ENCODE measurements around the gene COL19A1.

Gene COL19A1

GRCh38 chr6:69866351-69866769 lies at the start of gene COL19A1:
Gene COL19A1, plus strand, starts transcription at chr6:69866556. Its CDS starts 13,012 bp downstream, at chr6:69879568.
- TF ChIP-seq CTCF (IDR thresholded peaks at IDR 0.05; ENCODE audit: borderline replicate concordance, control extremely low read depth, extremely low read depth, insufficient read depth, missing control alignments) = no peak
- in situ Hi-C loops (cut with MboI; ENCODE audit: low sequenced_read_pairs, unreplicated experiment) = no loop called here
- peak; percentile 43 for DNase-seq (ENCODE audit: low spot score)

GRCh38 chr6:69816569-69816968 lies 49.8 kb upstream of the COL19A1 start:
- TF ChIP-seq CTCF (IDR thresholded peaks at IDR 0.05; ENCODE audit: borderline replicate concordance, control extremely low read depth, extremely low read depth, insufficient read depth, missing control alignments) = no peak
- in situ Hi-C loops (cut with MboI; ENCODE audit: low sequenced_read_pairs, unreplicated experiment) = no loop called here
- no peak for DNase-seq (ENCODE audit: low spot score)

- in situ Hi-C loops (cut with MboI; ENCODE audit: low sequenced_read_pairs, unreplicated experiment) = no loop called here
- DNase-seq (ENCODE audit: low spot score) = no peak
- no peak for TF ChIP-seq CTCF (IDR thresholded peaks at IDR 0.05; ENCODE audit: borderline replicate concordance, control extremely low read depth, extremely low read depth, insufficient read depth, missing control alignments)
Measured at GRCh38 chr6:69817358-69817757, 49.0 kb upstream of the COL19A1 start.

- TF ChIP-seq CTCF (IDR thresholded peaks at IDR 0.05; ENCODE audit: borderline replicate concordance, control extremely low read depth, extremely low read depth, insufficient read depth, missing control alignments) = no peak
- no peak for DNase-seq (ENCODE audit: low spot score)
- in situ Hi-C loops (cut with MboI; ENCODE audit: low sequenced_read_pairs, unreplicated experiment) = no loop called here
Measured at GRCh38 chr6:69818223-69818930, 48.0 kb upstream of the COL19A1 start.

GRCh38 chr6:69819138-69819537 lies 47.2 kb upstream of the COL19A1 start:
- TF ChIP-seq CTCF (IDR thresholded peaks at IDR 0.05; ENCODE audit: borderline replicate concordance, control extremely low read depth, extremely low read depth, insufficient read depth, missing control alignments) = no peak
- DNase-seq (ENCODE audit: low spot score) = no peak
- in situ Hi-C loops (cut with MboI; ENCODE audit: low sequenced_read_pairs, unreplicated experiment) = no loop called here

GRCh38 chr6:69820018-69820417 lies 46.3 kb upstream of the COL19A1 start:
- no peak for DNase-seq (ENCODE audit: low spot score)
- no peak for TF ChIP-seq CTCF (IDR thresholded peaks at IDR 0.05; ENCODE audit: borderline replicate concordance, control extremely low read depth, extremely low read depth, insufficient read depth, missing control alignments)
- in situ Hi-C loops (cut with MboI; ENCODE audit: low sequenced_read_pairs, unreplicated experiment) = no loop called here
